ENCODE measurements around the gene HP1BP3.

Gene HP1BP3

DNA sequence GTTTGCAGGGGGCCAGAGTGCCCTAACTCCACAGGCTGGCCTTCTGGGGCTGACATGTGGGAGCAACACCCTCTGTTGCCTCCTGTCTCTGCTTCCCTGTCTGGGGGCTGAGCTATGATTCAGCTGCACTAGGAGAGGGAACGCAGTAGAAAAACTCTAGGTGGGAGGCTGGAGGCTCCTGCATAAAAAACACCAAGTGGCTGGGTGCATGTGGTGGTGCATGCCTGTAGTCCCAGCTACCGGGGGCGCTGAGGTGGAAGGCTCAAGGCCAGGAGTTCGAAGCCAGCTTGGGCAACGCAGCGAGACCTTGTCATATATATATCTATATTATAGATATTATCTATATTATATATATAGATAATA, 74.9 kb downstream of the HP1BP3 start:
- Histone ChIP-seq H3K9me3 (ENCODE audit: low read length) (no peaks in the 10 kb centered on the region), H3K4me1 (ENCODE audit: insufficient read depth, low read length, severe bottlenecking) (no peaks in the 10 kb centered on the region), H3K9me2 (ENCODE audit: low read depth, low read length) (no peaks in the 10 kb centered on the region), H3K79me2 (ENCODE audit: insufficient read depth, low read length) (no peaks in the 10 kb centered on the region), H3K27me3 (ENCODE audit: insufficient read depth, low read length) (peaks cover 6% of the 10 kb centered on the region), H4K20me1 (ENCODE audit: insufficient read depth, low read length) (no peaks in the 10 kb centered on the region), H3K4me2 (ENCODE audit: low read length) (no peak overlapping the region), H3K36me3 (ENCODE audit: insufficient read depth, low read length) (no peaks in the 10 kb centered on the region), H3F3A (ENCODE audit: insufficient read depth, low read length) (no peaks in the 10 kb centered on the region), H2AFZ (ENCODE audit: low read length) (no peak overlapping the region), H3K9ac (ENCODE audit: low read length) (no peak overlapping the region), H3K4me3 (ENCODE audit: low read depth, low read length, poor library complexity, severe bottlenecking) (no peak overlapping the region), H3K27ac (ENCODE audit: low read depth, low read length, poor library complexity, severe bottlenecking) (no peak overlapping the region)
- TF ChIP-seq, protein P1, sequence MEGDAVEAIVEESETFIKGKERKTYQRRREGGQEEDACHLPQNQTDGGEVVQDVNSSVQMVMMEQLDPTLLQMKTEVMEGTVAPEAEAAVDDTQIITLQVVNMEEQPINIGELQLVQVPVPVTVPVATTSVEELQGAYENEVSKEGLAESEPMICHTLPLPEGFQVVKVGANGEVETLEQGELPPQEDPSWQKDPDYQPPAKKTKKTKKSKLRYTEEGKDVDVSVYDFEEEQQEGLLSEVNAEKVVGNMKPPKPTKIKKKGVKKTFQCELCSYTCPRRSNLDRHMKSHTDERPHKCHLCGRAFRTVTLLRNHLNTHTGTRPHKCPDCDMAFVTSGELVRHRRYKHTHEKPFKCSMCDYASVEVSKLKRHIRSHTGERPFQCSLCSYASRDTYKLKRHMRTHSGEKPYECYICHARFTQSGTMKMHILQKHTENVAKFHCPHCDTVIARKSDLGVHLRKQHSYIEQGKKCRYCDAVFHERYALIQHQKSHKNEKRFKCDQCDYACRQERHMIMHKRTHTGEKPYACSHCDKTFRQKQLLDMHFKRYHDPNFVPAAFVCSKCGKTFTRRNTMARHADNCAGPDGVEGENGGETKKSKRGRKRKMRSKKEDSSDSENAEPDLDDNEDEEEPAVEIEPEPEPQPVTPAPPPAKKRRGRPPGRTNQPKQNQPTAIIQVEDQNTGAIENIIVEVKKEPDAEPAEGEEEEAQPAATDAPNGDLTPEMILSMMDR (IDR thresholded peaks at IDR 0.05; ENCODE audit: low read length): no peak
- TF ChIP-seq EZH2 (IDR thresholded peaks at IDR 0.05; ENCODE audit: borderline replicate concordance, low read length): no peak

DNA sequence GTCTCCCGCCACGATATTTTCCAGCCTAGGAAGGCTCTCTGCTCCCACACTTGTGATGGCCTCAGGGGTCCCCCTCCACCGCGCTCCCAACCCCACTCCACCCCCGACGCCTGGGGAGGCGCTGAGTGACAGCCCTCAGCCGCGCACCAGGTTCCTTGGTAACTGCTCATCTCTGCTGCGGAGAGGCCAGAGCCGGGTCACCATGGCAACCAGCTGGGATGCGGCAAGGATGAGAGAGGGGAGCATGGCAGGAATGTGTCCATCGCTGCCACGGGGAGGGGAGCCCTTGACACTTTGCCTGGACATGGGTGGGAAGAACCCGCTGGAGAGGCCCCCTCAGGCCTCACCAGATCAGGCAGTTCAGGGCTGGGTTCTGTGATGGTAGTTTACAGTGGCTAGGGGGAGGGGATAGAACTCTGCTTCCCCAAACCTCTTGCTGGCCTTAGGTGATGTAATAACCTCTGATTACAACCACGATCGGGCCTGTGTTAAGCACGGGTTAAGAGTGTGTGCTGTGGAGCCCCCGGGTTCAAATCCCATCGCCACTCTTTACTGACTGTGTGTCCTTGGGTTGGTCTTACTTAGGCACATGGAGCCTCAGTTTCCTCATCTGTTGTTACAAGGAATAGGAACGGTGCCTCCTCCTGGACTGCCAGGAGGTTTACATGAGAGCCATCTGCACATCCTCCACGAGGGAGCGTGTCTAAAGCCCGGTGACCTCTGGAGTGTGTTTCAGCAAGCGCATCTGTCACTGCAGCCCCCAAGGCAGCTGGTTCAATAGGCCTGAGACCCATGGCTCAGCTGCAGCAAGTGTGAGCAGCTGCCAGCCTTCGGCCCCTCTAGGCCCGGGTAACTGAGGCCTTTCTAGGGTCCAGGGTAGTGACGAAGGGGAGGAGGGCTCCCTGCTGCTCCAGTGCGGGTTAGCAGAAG, 75.6 kb downstream of the HP1BP3 start:
- Histone ChIP-seq H3K27ac (ENCODE audit: low read depth, low read length, poor library complexity, severe bottlenecking) (no peak overlapping the region), H3K9me2 (ENCODE audit: low read depth, low read length) (no peaks in the 10 kb centered on the region), H3K4me3 (ENCODE audit: low read depth, low read length, poor library complexity, severe bottlenecking) (no peak overlapping the region), H3K9ac (ENCODE audit: low read length) (no peak overlapping the region), H2AFZ (ENCODE audit: low read length) (no peak overlapping the region), H3F3A (ENCODE audit: insufficient read depth, low read length) (no peaks in the 10 kb centered on the region), H3K4me2 (ENCODE audit: low read length) (no peak overlapping the region), H3K27me3 (ENCODE audit: insufficient read depth, low read length) (peaks cover 6% of the 10 kb centered on the region), H3K4me1 (ENCODE audit: insufficient read depth, low read length, severe bottlenecking) (no peaks in the 10 kb centered on the region), H3K79me2 (ENCODE audit: insufficient read depth, low read length) (no peaks in the 10 kb centered on the region), H4K20me1 (ENCODE audit: insufficient read depth, low read length) (no peaks in the 10 kb centered on the region), H3K9me3 (ENCODE audit: low read length) (no peaks in the 10 kb centered on the region), H3K36me3 (ENCODE audit: insufficient read depth, low read length) (no peaks in the 10 kb centered on the region)
- TF ChIP-seq, protein P1 (IDR thresholded peaks at IDR 0.05; ENCODE audit: low read length): no peak
- TF ChIP-seq EZH2 (IDR thresholded peaks at IDR 0.05; ENCODE audit: borderline replicate concordance, low read length): no peak

DNA sequence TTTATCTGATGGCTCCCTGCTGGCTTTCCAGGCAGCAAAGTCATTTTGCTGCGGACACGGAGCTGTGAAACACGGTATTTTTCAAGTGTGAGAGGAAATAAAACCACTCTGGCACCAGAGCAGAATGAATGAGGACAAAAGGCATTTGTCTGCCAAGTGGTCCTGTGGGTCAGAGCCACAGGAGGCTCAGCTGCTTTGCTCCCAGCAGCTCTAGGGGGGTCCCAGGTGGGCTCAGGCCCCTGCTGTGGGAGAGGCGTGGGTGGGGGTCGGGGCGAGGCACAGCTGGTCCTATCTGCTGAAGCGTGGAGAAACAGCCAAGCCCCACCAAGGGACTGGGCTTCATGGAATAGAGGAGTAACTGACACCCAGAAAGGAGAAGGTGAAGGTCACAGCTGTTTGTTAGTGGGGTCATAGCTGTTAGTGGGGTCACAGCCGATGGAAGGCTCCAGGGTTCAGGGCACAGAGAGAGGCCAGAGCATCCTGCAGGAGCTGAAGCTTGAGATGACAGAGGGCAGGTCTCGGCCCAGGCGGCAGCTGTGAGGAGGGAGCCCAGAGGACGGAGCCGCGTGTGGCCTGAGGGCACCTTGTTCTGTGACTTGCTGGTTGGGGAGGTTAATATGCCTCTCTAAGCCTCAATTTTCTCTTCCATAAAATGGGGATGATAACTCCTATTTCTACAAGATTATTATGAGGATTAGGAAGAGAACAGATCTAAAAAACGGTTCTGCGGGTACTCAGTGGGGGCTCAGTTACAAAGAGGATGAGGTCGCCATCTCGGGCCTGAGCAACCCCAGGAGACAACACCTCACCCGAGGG, 76.4 kb downstream of the HP1BP3 start:
- no peaks in the 10 kb centered on the region for H3K9me2 ChIP-seq (ENCODE audit: low read depth, low read length)
- no peaks in the 10 kb centered on the region for H3K36me3 ChIP-seq (ENCODE audit: insufficient read depth, low read length)
- H3K9me3 ChIP-seq (ENCODE audit: low read length): no peaks in the 10 kb centered on the region
- no peaks in the 10 kb centered on the region for H3K4me1 ChIP-seq (ENCODE audit: insufficient read depth, low read length, severe bottlenecking)
- H3K4me2 ChIP-seq (ENCODE audit: low read length): no peak overlapping the region
- H3K27ac ChIP-seq (ENCODE audit: low read depth, low read length, poor library complexity, severe bottlenecking): no peak overlapping the region
- H3K4me3 ChIP-seq (ENCODE audit: low read depth, low read length, poor library complexity, severe bottlenecking): no peak overlapping the region
- no peak for TF ChIP-seq EZH2 (IDR thresholded peaks at IDR 0.05; ENCODE audit: borderline replicate concordance, low read length)
- TF ChIP-seq, protein P1 (IDR thresholded peaks at IDR 0.05; ENCODE audit: low read length): no peak
- no peak overlapping the region for H2AFZ ChIP-seq (ENCODE audit: low read length)
- no peaks in the 10 kb centered on the region for H3F3A ChIP-seq (ENCODE audit: insufficient read depth, low read length)
- H3K27me3 ChIP-seq (ENCODE audit: insufficient read depth, low read length): peaks cover 6% of the 10 kb centered on the region
- no peaks in the 10 kb centered on the region for H3K79me2 ChIP-seq (ENCODE audit: insufficient read depth, low read length)
- no peak overlapping the region for H3K9ac ChIP-seq (ENCODE audit: low read length)
- H4K20me1 ChIP-seq (ENCODE audit: insufficient read depth, low read length): no peaks in the 10 kb centered on the region

Data from OCI-LY1 (cell line).